Parathyroid adenoma (tissue), 2 donors: ENCODE data around the gene MRLN.
"Not testable (repeated sequence)": the region's sequence is repeated elsewhere in the genome, so short reads cannot be mapped to it uniquely, and the experiment has no call there.

Experiments used
- H2AFZ ChIP-seq: fragments of 300-600 bp; sonication (generic); one replicate; pipeline ENCODE4 v1.7.0; 2017; ENCODE audit warnings: antibody characterized with exemption, mild to moderate bottlenecking
- H3K27ac ChIP-seq: fragments of 300-600 bp; sonication (generic); one replicate; pipeline ENCODE4 v1.7.0; 2017
- H3K27me3 ChIP-seq: fragments of 300-600 bp; sonication (generic); one replicate; pipeline ENCODE4 v1.7.0; 2017; ENCODE audit warnings: low read length; ENCODE audit not compliant: control insufficient read depth, insufficient read depth
- H3K36me3 ChIP-seq: fragments of 300-600 bp; sonication (generic); one replicate; pipeline ENCODE4 v1.7.0; 2017; ENCODE audit warnings: low read length; ENCODE audit not compliant: control insufficient read depth, insufficient read depth
- H3K4me1 ChIP-seq: fragments of 300-600 bp; sonication (generic); one replicate; pipeline ENCODE4 v1.7.0; 2017; ENCODE audit warnings: control low read depth
- H3K4me2 ChIP-seq: fragments of 300-600 bp; sonication (generic); one replicate; pipeline ENCODE4 v1.7.0; 2017; ENCODE audit warnings: low read length
- H3K4me3 ChIP-seq: fragments of 300-600 bp; sonication (generic); one replicate; pipeline ENCODE4 v1.7.0; 2017; ENCODE audit warnings: low read depth, low read length
- H3K79me2 ChIP-seq: fragments of 300-600 bp; sonication (generic); one replicate; pipeline ENCODE4 v1.7.0; 2017; ENCODE audit warnings: control low read depth
- H3K9ac ChIP-seq: fragments of 300-600 bp; sonication (generic); one replicate; pipeline ENCODE4 v1.7.0; 2017; ENCODE audit warnings: mild to moderate bottlenecking
- H3K9me3 ChIP-seq: fragments of 300-600 bp; sonication (generic); one replicate; pipeline ENCODE4 v1.7.0; 2017; ENCODE audit warnings: low read length; ENCODE audit not compliant: control insufficient read depth
- CTCF ChIP-seq: fragments of 300-600 bp; sonication (generic); IDR thresholded peaks from one replicate; pipeline ENCODE4 v1.7.0; 2017; ENCODE audit warnings: antibody characterized with exemption, mild to moderate bottlenecking
- donor health status: primary hyperparathyroidism.

MRLN gene

GRCh38 chr10:59741583-59741982 is 11.7 kb downstream of the MRLN start:
- H3K36me3 ChIP-seq = no peaks in the 10 kb centered on the region
- no peak overlapping the region for H3K27ac ChIP-seq
- no peak for TF ChIP-seq CTCF
- no peaks in the 10 kb centered on the region for H3K4me1 ChIP-seq
- no peaks in the 10 kb centered on the region for H3K27me3 ChIP-seq
- no peak overlapping the region for H3K4me3 ChIP-seq
- no peak overlapping the region for H3K4me2 ChIP-seq
- H3K79me2 ChIP-seq = no peaks in the 10 kb centered on the region
- H3K9ac ChIP-seq = no peak overlapping the region
- H2AFZ ChIP-seq = no peak overlapping the region
- no peaks in the 10 kb centered on the region for H3K9me3 ChIP-seq

- H3K36me3 ChIP-seq = no peaks in the 10 kb centered on the region
- H2AFZ ChIP-seq = no peak overlapping the region
- H3K4me3 ChIP-seq = no peak overlapping the region
- H3K4me1 ChIP-seq = no peaks in the 10 kb centered on the region
- no peak overlapping the region for H3K9ac ChIP-seq
- H3K4me2 ChIP-seq = no peak overlapping the region
- H3K79me2 ChIP-seq = no peaks in the 10 kb centered on the region
- H3K9me3 ChIP-seq = no peaks in the 10 kb centered on the region
- no peaks in the 10 kb centered on the region for H3K27me3 ChIP-seq
- no peak for TF ChIP-seq CTCF
- no peak overlapping the region for H3K27ac ChIP-seq
Measured at GRCh38 chr10:59741048-59741447, 12.2 kb downstream of the MRLN start.

- Histone ChIP-seq H3K9ac (no peak overlapping the region), H3K27me3 (no peaks in the 10 kb centered on the region), H3K79me2 (no peaks in the 10 kb centered on the region), H3K27ac (no peak overlapping the region), H3K9me3 (no peaks in the 10 kb centered on the region), H3K4me3 (no peak overlapping the region), H3K4me1 (no peaks in the 10 kb centered on the region), H2AFZ (no peak overlapping the region), H3K4me2 (no peak overlapping the region), H3K36me3 (no peaks in the 10 kb centered on the region)
- no peak for TF ChIP-seq CTCF
Measured at GRCh38 chr10:59736749-59737148, 16.5 kb downstream of the MRLN start.

GRCh38 chr10:59735296-59735695 is 18.0 kb downstream of the MRLN start:
- Histone ChIP-seq H3K9ac (no peak overlapping the region), H3K4me3 (no peak overlapping the region), H3K9me3 (no peaks in the 10 kb centered on the region), H2AFZ (no peak overlapping the region), H3K27me3 (no peaks in the 10 kb centered on the region), H3K27ac (no peak overlapping the region), H3K79me2 (no peaks in the 10 kb centered on the region), H3K36me3 (no peaks in the 10 kb centered on the region), H3K4me2 (no peak overlapping the region), H3K4me1 (no peaks in the 10 kb centered on the region)
- no peak for TF ChIP-seq CTCF

- Histone ChIP-seq H3K27ac (no peak overlapping the region), H3K79me2 (no peaks in the 10 kb centered on the region), H3K27me3 (no peaks in the 10 kb centered on the region), H3K4me1 (no peaks in the 10 kb centered on the region), H3K9me3 (no peaks in the 10 kb centered on the region), H2AFZ (no peak overlapping the region), H3K4me2 (no peak overlapping the region), H3K36me3 (no peaks in the 10 kb centered on the region), H3K9ac (no peak overlapping the region), H3K4me3 (no peak overlapping the region)
- no peak for TF ChIP-seq CTCF
Measured at GRCh38 chr10:59734014-59734462, 19.2 kb downstream of the MRLN start.

- not testable (repeated sequence) for H3K79me2 ChIP-seq, H3K4me1 ChIP-seq, H3K9me3 ChIP-seq, H3K27ac ChIP-seq, H3K4me2 ChIP-seq, H3K9ac ChIP-seq, H3K4me3 ChIP-seq, H3K27me3 ChIP-seq, H2AFZ ChIP-seq, H3K36me3 ChIP-seq
Measured at GRCh38 chr10:59733321-59734013, 19.8 kb downstream of the MRLN start.

GRCh38 chr10:59732849-59733248 is 20.4 kb downstream of the MRLN start:
- not testable (repeated sequence) for H2AFZ ChIP-seq, H3K27ac ChIP-seq, H3K4me3 ChIP-seq, H3K4me2 ChIP-seq, H3K79me2 ChIP-seq, H3K27me3 ChIP-seq, H3K36me3 ChIP-seq, H3K4me1 ChIP-seq, H3K9me3 ChIP-seq, H3K9ac ChIP-seq
